Skeletal muscle tissue (tissue), 4 donors: ENCODE results near the gene GRM8. TPM values are rescaled to one million over a fixed set of nuclear protein-coding genes. Genes with fewer than 3 reads are reported as not detected.

Experiments
- H3K27ac ChIP-seq: one replicate; pipeline ENCODE4 v1.7.0; 2013; ENCODE audit warnings: mild to moderate bottlenecking, low read depth, low read length, inconsistent platforms
- H3K27me3 ChIP-seq, 3 donors: one replicate each; pipeline ENCODE4 v1.7.0; 2013; ENCODE audit warnings: low read length in 3 of 3; ENCODE audit not compliant: control insufficient read depth in 3 of 3, insufficient read depth in 3 of 3
- H3K36me3 ChIP-seq, 3 donors: one replicate each; pipeline ENCODE4 v1.7.0; 2013; ENCODE audit warnings: low read length in 3 of 3; ENCODE audit not compliant: control insufficient read depth in 3 of 3, insufficient read depth in 3 of 3
- H3K4me1 ChIP-seq, 3 donors: one replicate each; pipeline ENCODE4 v1.7.0; 2013; ENCODE audit warnings: low read length in 3 of 3, mild to moderate bottlenecking in 3 of 3; ENCODE audit not compliant: control insufficient read depth in 3 of 3, insufficient read depth in 3 of 3
- H3K4me3 ChIP-seq, 3 donors: one replicate each; pipeline ENCODE4 v1.7.0; 2013; ENCODE audit warnings: low read length in 3 of 3
- H3K9ac ChIP-seq, 3 donors: one replicate each; pipeline ENCODE4 v1.7.0; 2013; ENCODE audit warnings: low read length in 3 of 3, mild to moderate bottlenecking in 3 of 3, moderate library complexity in 2 of 3, low read depth in 1 of 3
- H3K9me3 ChIP-seq, 3 donors: one replicate each; pipeline ENCODE4 v1.7.0; 2013; ENCODE audit warnings: low read length in 3 of 3; ENCODE audit not compliant: control insufficient read depth in 3 of 3
- total RNA-seq: library from RNA; depleted of rRNA; stranded (reverse); fragments of >200 nt; gene quantifications from one replicate; pipeline ENCODE4 v1.2.3, GENCODE V29; 2014
- donor health status: Osteomylitis.

Gene GRM8
- total RNA-seq, 1 donor from 2014 or later = not detected

- H3K4me1 ChIP-seq = peaks cover 15 to 18% (median 15%) of the 10 kb centered on the region in 3 donors
- H3K27ac ChIP-seq = no peak overlapping the region
- H3K4me3 ChIP-seq = no peak overlapping the region
- no peaks in the 10 kb centered on the region for H3K9me3 ChIP-seq
- peaks cover 35 to 55% (median 42%) of the 10 kb centered on the region in 3 donors for H3K27me3 ChIP-seq
- no peak overlapping the region for H3K9ac ChIP-seq
- H3K36me3 ChIP-seq = no peaks in the 10 kb centered on the region
These were observed 1.5 kb upstream of the GRM8 start for GRCh38 chr7:127254163-127254684.

GRCh38 chr7:127253281-127254162, 781 bp upstream of the GRM8 start:
- H3K4me3 ChIP-seq = peak overlapping the region; percentile 69 to 78 (median 73)
- peaks cover 41 to 62% (median 49%) of the 10 kb centered on the region in 3 donors for H3K27me3 ChIP-seq
- H3K9me3 ChIP-seq = no peaks in the 10 kb centered on the region
- no peaks in the 10 kb centered on the region for H3K36me3 ChIP-seq
- H3K9ac ChIP-seq = peak overlapping the region; percentile 40 to 66 (median 53)
- no peak overlapping the region for H3K27ac ChIP-seq
- peaks cover 15 to 18% (median 15%) of the 10 kb centered on the region in 3 donors for H3K4me1 ChIP-seq

- H3K27ac ChIP-seq = no peak overlapping the region
- no peaks in the 10 kb centered on the region for H3K36me3 ChIP-seq
- no peaks in the 10 kb centered on the region for H3K9me3 ChIP-seq
- peak overlapping the region in 2 of 3 donors; percentile 45 to 50 for H3K9ac ChIP-seq
- peak overlapping the region; percentile 69 to 78 (median 69) for H3K4me3 ChIP-seq
- H3K4me1 ChIP-seq = peaks cover 15 to 18% (median 15%) of the 10 kb centered on the region in 3 donors
- peaks cover 50 to 71% (median 51%) of the 10 kb centered on the region in 3 donors for H3K27me3 ChIP-seq
These were observed 396 bp downstream of the GRM8 start for GRCh38 chr7:127252377-127252713.

GRCh38 chr7:127251465-127252376, 1.0 kb downstream of the GRM8 start:
- H3K4me1 ChIP-seq = peaks cover 15 to 18% (median 15%) of the 10 kb centered on the region in 3 donors
- H3K9me3 ChIP-seq = no peaks in the 10 kb centered on the region
- peak overlapping the region; percentile 69 to 78 (median 69) for H3K4me3 ChIP-seq
- H3K27ac ChIP-seq = no peak overlapping the region
- H3K27me3 ChIP-seq = peaks cover 50 to 78% (median 52%) of the 10 kb centered on the region in 3 donors
- no peaks in the 10 kb centered on the region for H3K36me3 ChIP-seq
- peak overlapping the region in 2 of 3 donors; percentile 45 to 50 for H3K9ac ChIP-seq

- H3K4me3 ChIP-seq = peak overlapping the region in 1 of 3 donors; percentile 36
- H3K27me3 ChIP-seq = peaks cover 48 to 74% (median 50%) of the 10 kb centered on the region in 3 donors
- H3K4me1 ChIP-seq = peaks cover 15 to 18% (median 15%) of the 10 kb centered on the region in 3 donors
- peak overlapping the region in 1 of 3 donors; percentile 8 for H3K9ac ChIP-seq
- H3K36me3 ChIP-seq = no peaks in the 10 kb centered on the region
- H3K27ac ChIP-seq = no peak overlapping the region
- H3K9me3 ChIP-seq = no peaks in the 10 kb centered on the region
These were observed 1.7 kb downstream of the GRM8 start for GRCh38 chr7:127251036-127251464.

GRCh38 chr7:127250312-127251035, 2.3 kb downstream of the GRM8 start:
- Histone ChIP-seq H3K4me3 (no peak overlapping the region), H3K27me3 (peaks cover 45 to 68% (median 50%) of the 10 kb centered on the region in 3 donors), H3K36me3 (no peaks in the 10 kb centered on the region), H3K4me1 (peaks cover 15 to 18% (median 15%) of the 10 kb centered on the region in 3 donors), H3K27ac (no peak overlapping the region), H3K9ac (no peak overlapping the region), H3K9me3 (no peaks in the 10 kb centered on the region)

- Histone ChIP-seq H3K4me1 (no peaks in the 10 kb centered on the region), H3K27ac (no peak overlapping the region), H3K27me3 (peaks cover 23 to 48% (median 31%) of the 10 kb centered on the region in 3 donors), H3K9me3 (no peaks in the 10 kb centered on the region), H3K9ac (no peak overlapping the region), H3K4me3 (no peak overlapping the region), H3K36me3 (no peaks in the 10 kb centered on the region)
These were observed 7.1 kb downstream of the GRM8 start for GRCh38 chr7:127245607-127246006.

- Histone ChIP-seq H3K36me3 (no peaks in the 10 kb centered on the region), H3K9ac (no peak overlapping the region), H3K27ac (no peak overlapping the region), H3K27me3 (peaks cover 18 to 42% (median 28%) of the 10 kb centered on the region in 3 donors), H3K4me3 (no peak overlapping the region), H3K9me3 (no peaks in the 10 kb centered on the region), H3K4me1 (no peaks in the 10 kb centered on the region)
These were observed 7.7 kb downstream of the GRM8 start for GRCh38 chr7:127245002-127245401.

GRCh38 chr7:127239814-127240213, 12.9 kb downstream of the GRM8 start:
- H3K4me1 ChIP-seq = no peaks in the 10 kb centered on the region

More at GRCh38 chr7:127239814-127240213, 12.9 kb downstream of the GRM8 start:
- Histone ChIP-seq H3K9me3 (no peaks in the 10 kb centered on the region), H3K4me3 (no peak overlapping the region), H3K36me3 (no peaks in the 10 kb centered on the region), H3K27ac (no peak overlapping the region), H3K27me3 (peaks cover 0 to 7% (median 5%) of the 10 kb centered on the region in 3 donors), H3K9ac (no peak overlapping the region)
